H9 (cell line): ENCODE data around the gene DENND6A. TPM values are rescaled to one million over a fixed set of nuclear protein-coding genes. Genes with fewer than 3 reads are reported as not detected.
A peak's percentile ranks its signal among the peaks of the same experiment; 100 is the strongest.

Source experiments
- DNase-seq: peaks from one replicate; pipeline ENCODE4 v3.0.0-alpha.2; 2017
- H2AFZ ChIP-seq: one replicate; pipeline ENCODE4 v1.6.1; 2013; ENCODE audit warnings: mild to moderate bottlenecking, low read length, control low read depth, moderate library complexity
- H2AK5ac ChIP-seq: 2 replicates; pipeline ENCODE4 v1.6.1; 2013; ENCODE audit warnings: low read length, control low read depth, mixed read lengths; ENCODE audit not compliant: insufficient read length
- H2BK120ac ChIP-seq: one replicate; pipeline ENCODE4 v1.6.1; 2013; ENCODE audit warnings: low read depth, mild to moderate bottlenecking, low read length, control low read depth, inconsistent platforms; ENCODE audit not compliant: poor library complexity, severe bottlenecking
- H2BK12ac ChIP-seq: 2 replicates; pipeline ENCODE4 v1.6.1; 2013; ENCODE audit warnings: low read length, control low read depth, mixed read lengths, low read depth; ENCODE audit not compliant: insufficient read length
- H2BK15ac ChIP-seq: 2 replicates; pipeline ENCODE4 v1.6.1; 2013; ENCODE audit warnings: low read depth, low read length, control low read depth
- H2BK20ac ChIP-seq: one replicate; pipeline ENCODE4 v1.6.1; 2013; ENCODE audit warnings: low read depth, mild to moderate bottlenecking, low read length, control low read depth, inconsistent platforms; ENCODE audit not compliant: poor library complexity, severe bottlenecking
- H2BK5ac ChIP-seq: 2 replicates; pipeline ENCODE4 v1.6.1; 2013; ENCODE audit warnings: low read length, control low read depth, mixed read lengths; ENCODE audit not compliant: insufficient read length
- H3K14ac ChIP-seq: 2 replicates; pipeline ENCODE4 v1.6.1; 2013; ENCODE audit warnings: low read length, control low read depth; ENCODE audit not compliant: insufficient read depth
- H3K18ac ChIP-seq: 2 replicates; pipeline ENCODE4 v1.6.1; 2013; ENCODE audit warnings: low read depth, mild to moderate bottlenecking, mixed read lengths, low read length, control low read depth; ENCODE audit not compliant: insufficient read length
- H3K23ac ChIP-seq: 2 replicates; pipeline ENCODE4 v1.6.1; 2013; ENCODE audit warnings: low read length, control low read depth, mixed read lengths, low read depth; ENCODE audit not compliant: insufficient read length
- H3K23me2 ChIP-seq: 2 replicates; pipeline ENCODE4 v1.6.1; 2013; ENCODE audit warnings: low read depth, mild to moderate bottlenecking, mixed read lengths, low read length, control low read depth; ENCODE audit not compliant: insufficient read length, poor library complexity, severe bottlenecking
- H3K27ac ChIP-seq: 2 replicates; pipeline ENCODE4 v1.5.1; 2013; ENCODE audit warnings: low read length, control low read depth, mixed read lengths, low read depth; ENCODE audit not compliant: insufficient read length
- H3K27me3 ChIP-seq: 2 replicates; pipeline ENCODE4 v1.6.1; 2013; ENCODE audit warnings: low read length, control low read depth, inconsistent platforms; ENCODE audit not compliant: insufficient read depth
- H3K4ac ChIP-seq: 2 replicates; pipeline ENCODE4 v1.6.1; 2013; ENCODE audit warnings: low read depth, mild to moderate bottlenecking, control low read depth, inconsistent platforms, low read length, moderate library complexity
- H3K4me1 ChIP-seq: 2 replicates; pipeline ENCODE4 v1.6.1; 2013; ENCODE audit warnings: low read length, control low read depth, inconsistent platforms; ENCODE audit not compliant: insufficient read depth
- H3K4me2 ChIP-seq: 2 replicates; pipeline ENCODE4 v1.6.1; 2013; ENCODE audit warnings: low read length, control low read depth, mixed read lengths; ENCODE audit not compliant: insufficient read length, insufficient read depth
- H3K56ac ChIP-seq: 2 replicates; pipeline ENCODE4 v1.6.1; 2013; ENCODE audit warnings: low read depth, mild to moderate bottlenecking, mixed read lengths, low read length, control low read depth; ENCODE audit not compliant: insufficient read length
- H3K79me1 ChIP-seq: 2 replicates; pipeline ENCODE4 v1.6.1; 2013; ENCODE audit warnings: low read depth, mild to moderate bottlenecking, moderate library complexity, low read length, control low read depth, inconsistent platforms; ENCODE audit not compliant: insufficient read depth, poor library complexity, severe bottlenecking
- H3K79me2 ChIP-seq: 2 replicates; pipeline ENCODE4 v1.6.1; 2013; ENCODE audit warnings: low read length, control low read depth, inconsistent platforms; ENCODE audit not compliant: insufficient read depth
- H3K9ac ChIP-seq: 2 replicates; pipeline ENCODE4 v1.6.1; 2013; ENCODE audit warnings: low read length, control low read depth, mixed read lengths; ENCODE audit not compliant: insufficient read length; ENCODE audit errors: extremely low read depth
- H3K9me3 ChIP-seq: one replicate; pipeline ENCODE4 v1.6.1; 2013; ENCODE audit warnings: low read depth, low read length, inconsistent platforms; ENCODE audit not compliant: control insufficient read depth
- H3T11ph ChIP-seq: one replicate; pipeline ENCODE4 v1.6.1; 2013; ENCODE audit warnings: mild to moderate bottlenecking, low read length, control low read depth, inconsistent platforms
- H4K20me1 ChIP-seq: one replicate; pipeline ENCODE4 v1.6.1; 2013; ENCODE audit not compliant: control insufficient read depth, insufficient read length, insufficient read depth
- H4K5ac ChIP-seq: 2 replicates; pipeline ENCODE4 v1.6.1; 2013; ENCODE audit warnings: low read depth, mild to moderate bottlenecking, mixed read lengths, low read length, control low read depth; ENCODE audit not compliant: insufficient read length
- H4K8ac ChIP-seq: replicated peaks from 2 replicates; pipeline ENCODE4 v1.6.1; 2013; ENCODE audit warnings: low read length, control low read depth, mixed read lengths, low read depth; ENCODE audit not compliant: insufficient read length
- H4K91ac ChIP-seq: 2 replicates; pipeline ENCODE4 v1.6.1; 2013; ENCODE audit warnings: low read depth, mild to moderate bottlenecking, moderate library complexity, mixed read lengths, low read length, control low read depth; ENCODE audit not compliant: insufficient read length
- H3K27ac Mint-ChIP-seq, 3 experiments: 2 replicates in 2 of 3; 3 replicates in 1 of 3; pipeline ENCODE4 v1.8.0; 2020 to 2021; ENCODE audit warnings: mixed read lengths in 3 of 3, mild to moderate bottlenecking in 1 of 3, moderate library complexity in 1 of 3
- H3K27me3 Mint-ChIP-seq: 2 replicates; pipeline ENCODE4 v1.8.0; 2021; ENCODE audit warnings: low read depth, mild to moderate bottlenecking, moderate library complexity, mixed read lengths
- H3K36me3 Mint-ChIP-seq, 3 experiments: 2 replicates in 2 of 3; 3 replicates in 1 of 3; pipeline ENCODE4 v1.8.0; 2020 to 2021; ENCODE audit warnings: low read depth in 3 of 3, mixed read lengths in 3 of 3; ENCODE audit not compliant: insufficient read depth in 1 of 3
- H3K4me1 Mint-ChIP-seq, 2 experiments: 2 replicates each; pipeline ENCODE4 v1.8.0; 2020; ENCODE audit warnings: mixed read lengths in 2 of 2
- H3K4me3 Mint-ChIP-seq, 2 experiments: 2 replicates in 1 of 2; 3 replicates in 1 of 2; pipeline ENCODE4 v1.8.0; 2020 to 2021; ENCODE audit warnings: mild to moderate bottlenecking in 2 of 2, mixed read lengths in 2 of 2, moderate library complexity in 1 of 2
- H3K9me3 Mint-ChIP-seq, 2 experiments: 2 replicates in 1 of 2; 3 replicates in 1 of 2; pipeline ENCODE4 v1.8.0; 2020; ENCODE audit warnings: mild to moderate bottlenecking in 2 of 2, mixed read lengths in 2 of 2, moderate library complexity in 1 of 2
- CTCF ChIP-seq: fragments of 200-600 bp; sonication (generic); conservative IDR thresholded peaks from 3 replicates; pipeline ENCODE4 v1.8.0; 2021; ENCODE audit warnings: antibody characterized with exemption, mild to moderate bottlenecking
- WGBS: extraction: QIAGEN DNeasy Blood & Tissue Kit; methylation state at CpG from one replicate; pipeline ENCODE4 v1.1.7; 2013; ENCODE audit warnings: missing lambda C conversion rate, low lambda C conversion rate, mixed read lengths; ENCODE audit not compliant: insufficient read length; ENCODE audit errors: extremely low coverage; 5-methylcytosine and 5-hydroxymethylcytosine counted together
- long read RNA-seq: library from polyadenylated mRNA; unstranded; transcript quantifications from one replicate; pipeline ENCODE4 v2.0.0, GENCODE V29; 2020
- total RNA-seq: library from RNA; stranded (reverse); gene quantifications from 2 replicates; pipeline ENCODE4 v1.2.1, GENCODE V29; 2021

DENND6A gene
- 13.2 and 16.1 TPM in 2 replicates for total RNA-seq
- long read RNA-seq, full-length matches to known transcripts = 1 of 3 reads
- long read RNA-seq, partial matches to known transcripts = 0 of 3 reads
- long read RNA-seq, other reads (novel, unspliced or antisense) = 2 of 3 reads

GRCh38 chr3:57692396-57693147 lies at the start of gene DENND6A:
TSS of gene DENND6A (minus strand) at chr3:57693077. CDS start at chr3:57693018, 59 bp downstream.
- DNase-seq = peak; percentile 91
- H2BK15ac ChIP-seq = no peak within 1 kb of the TSS
- peak within 1 kb of the TSS; percentile 87 to 94 for H3K4me3 Mint-ChIP-seq
- no peaks in the 10 kb centered on the region for H4K20me1 ChIP-seq
- no peaks in the 10 kb centered on the region for H3K4me1 ChIP-seq
- H3K4me2 ChIP-seq = peak within 1 kb of the TSS; percentile 95
- peak within 1 kb of the TSS; percentile 92 to 98 (median 94) for H3K27ac Mint-ChIP-seq
- peaks cover 18 to 19% of the 10 kb centered on the region in 2 experiments for H3K4me1 Mint-ChIP-seq
- TF ChIP-seq CTCF = no peak
- peak within 1 kb of the TSS; percentile 88 for H3K18ac ChIP-seq
- no peaks in the 10 kb centered on the region for H3K27me3 ChIP-seq
- no peak within 1 kb of the TSS for H2BK20ac ChIP-seq
- H3K23me2 ChIP-seq = no peaks in the 10 kb centered on the region
- no peak within 1 kb of the TSS for H3T11ph ChIP-seq
- no peaks in the 10 kb centered on the region for H3K9me3 ChIP-seq
- H3K79me2 ChIP-seq = peaks cover 3% of the 10 kb centered on the region; the same call in 1 of the 2 replicates
- WGBS = no CpG with 5 or more reads among the region's 71 CpGs
- no peaks in the 10 kb centered on the region for H3K79me1 ChIP-seq
- no peak within 1 kb of the TSS for H3K4ac ChIP-seq
- H3K14ac ChIP-seq = peak within 1 kb of the TSS; percentile 96; the same call in 1 of the 2 replicates
- no peak within 1 kb of the TSS for H2BK120ac ChIP-seq
- H2BK5ac ChIP-seq = peak within 1 kb of the TSS; percentile 45
- H2BK12ac ChIP-seq = no peak within 1 kb of the TSS
- no peak within 1 kb of the TSS for H4K5ac ChIP-seq
- H2AFZ ChIP-seq = no peak within 1 kb of the TSS
- H4K91ac ChIP-seq = no peak within 1 kb of the TSS
- no peaks in the 10 kb centered on the region for H3K36me3 Mint-ChIP-seq
- peak within 1 kb of the TSS; percentile 55 for H3K27ac ChIP-seq
- peak within 1 kb of the TSS; percentile 93 for H3K9ac ChIP-seq
- no peak within 1 kb of the TSS for H4K8ac ChIP-seq
- no peak within 1 kb of the TSS for H2AK5ac ChIP-seq
- no peaks in the 10 kb centered on the region for H3K9me3 Mint-ChIP-seq
- no peak within 1 kb of the TSS for H3K23ac ChIP-seq
- no peaks in the 10 kb centered on the region for H3K27me3 Mint-ChIP-seq
- H3K56ac ChIP-seq = no peak within 1 kb of the TSS
